ENCODE measurements around the gene CASQ1.

GRCh38 chr1:160167580-160167979, 22.8 kb upstream of the CASQ1 start:
- TF ChIP-seq CSDC2 (CRISPR knock-in tag; IDR thresholded peaks at IDR 0.05) (no peak), SNAI2 (CRISPR knock-in tag; IDR thresholded peaks at IDR 0.05) (no peak), ZFP30 (CRISPR knock-in tag; IDR thresholded peaks at IDR 0.05) (no peak)

All from SK-N-SH treated with all-trans-retinoic acid at 6 μM for 48 hours (cell line).